Measurements from ENCODE around the gene NR5A1.

NR5A1 gene

GRCh38 chr9:124465736-124466135 lies 41.5 kb downstream of the NR5A1 start:
- Histone ChIP-seq H3K27ac (no peak overlapping the region), H3K27me3 (ENCODE audit: insufficient read depth, low read depth) (no peaks in the 10 kb centered on the region), H3K4me2 (no peak overlapping the region), H3K4me1 (ENCODE audit: low read depth, poor library complexity, severe bottlenecking) (no peaks in the 10 kb centered on the region), H2AFZ (ENCODE audit: low read depth) (no peak overlapping the region), H3K4me3 (IDR thresholded peaks at IDR 0.05; ENCODE audit: insufficient read depth, low read depth, low read length) (no peak overlapping the region), H4K20me1 (ENCODE audit: insufficient read depth) (no peaks in the 10 kb centered on the region), H3K9ac (no peak overlapping the region), H3K36me3 (ENCODE audit: insufficient read depth) (no peaks in the 10 kb centered on the region), H3K79me2 (ENCODE audit: insufficient read depth, low read depth) (no peaks in the 10 kb centered on the region)
- no peak for TF ChIP-seq CTCF (conservative IDR thresholded peaks at IDR 0.05; ENCODE audit: low read depth, low read length)

GRCh38 chr9:124462739-124463138 lies 44.5 kb downstream of the NR5A1 start:
- Histone ChIP-seq H3K4me2 (no peak overlapping the region), H3K79me2 (ENCODE audit: insufficient read depth, low read depth) (no peaks in the 10 kb centered on the region), H2AFZ (ENCODE audit: low read depth) (no peak overlapping the region), H3K4me1 (ENCODE audit: low read depth, poor library complexity, severe bottlenecking) (no peaks in the 10 kb centered on the region), H3K9ac (no peak overlapping the region), H3K27me3 (ENCODE audit: insufficient read depth, low read depth) (no peaks in the 10 kb centered on the region), H3K4me3 (IDR thresholded peaks at IDR 0.05; ENCODE audit: insufficient read depth, low read depth, low read length) (no peak overlapping the region), H4K20me1 (ENCODE audit: insufficient read depth) (no peaks in the 10 kb centered on the region), H3K27ac (no peak overlapping the region), H3K36me3 (ENCODE audit: insufficient read depth) (no peaks in the 10 kb centered on the region)
- no peak for TF ChIP-seq CTCF (conservative IDR thresholded peaks at IDR 0.05; ENCODE audit: low read depth, low read length)

GRCh38 chr9:124458441-124458840 lies 48.8 kb downstream of the NR5A1 start:
- no peaks in the 10 kb centered on the region for H4K20me1 ChIP-seq (ENCODE audit: insufficient read depth)
- H3K4me2 ChIP-seq: no peak overlapping the region
- H3K27me3 ChIP-seq (ENCODE audit: insufficient read depth, low read depth): no peaks in the 10 kb centered on the region
- no peak overlapping the region for H3K4me3 ChIP-seq (IDR thresholded peaks at IDR 0.05; ENCODE audit: insufficient read depth, low read depth, low read length)
- H3K36me3 ChIP-seq (ENCODE audit: insufficient read depth): no peaks in the 10 kb centered on the region
- H3K79me2 ChIP-seq (ENCODE audit: insufficient read depth, low read depth): no peaks in the 10 kb centered on the region
- no peak for TF ChIP-seq CTCF (conservative IDR thresholded peaks at IDR 0.05; ENCODE audit: low read depth, low read length)
- no peak overlapping the region for H3K27ac ChIP-seq
- no peak overlapping the region for H2AFZ ChIP-seq (ENCODE audit: low read depth)
- no peaks in the 10 kb centered on the region for H3K4me1 ChIP-seq (ENCODE audit: low read depth, poor library complexity, severe bottlenecking)
- H3K9ac ChIP-seq: no peak overlapping the region

- Histone ChIP-seq H4K20me1 (ENCODE audit: insufficient read depth) (no peaks in the 10 kb centered on the region), H3K4me3 (IDR thresholded peaks at IDR 0.05; ENCODE audit: insufficient read depth, low read depth, low read length) (no peak overlapping the region), H3K27ac (no peak overlapping the region), H2AFZ (ENCODE audit: low read depth) (no peak overlapping the region), H3K79me2 (ENCODE audit: insufficient read depth, low read depth) (no peaks in the 10 kb centered on the region), H3K4me2 (no peak overlapping the region), H3K4me1 (ENCODE audit: low read depth, poor library complexity, severe bottlenecking) (no peaks in the 10 kb centered on the region), H3K9ac (no peak overlapping the region), H3K36me3 (ENCODE audit: insufficient read depth) (no peaks in the 10 kb centered on the region), H3K27me3 (ENCODE audit: insufficient read depth, low read depth) (no peaks in the 10 kb centered on the region)
- no peak for TF ChIP-seq CTCF (conservative IDR thresholded peaks at IDR 0.05; ENCODE audit: low read depth, low read length)
Measured at GRCh38 chr9:124457887-124458431, 49.2 kb downstream of the NR5A1 start.

Measured in KMS-11 (cell line).